ENCODE measurements around the gene WASL.
"Not testable (repeated sequence)": the region's sequence is repeated elsewhere in the genome, so short reads cannot be mapped to it uniquely, and the experiment has no call there.

WASL gene

DNA sequence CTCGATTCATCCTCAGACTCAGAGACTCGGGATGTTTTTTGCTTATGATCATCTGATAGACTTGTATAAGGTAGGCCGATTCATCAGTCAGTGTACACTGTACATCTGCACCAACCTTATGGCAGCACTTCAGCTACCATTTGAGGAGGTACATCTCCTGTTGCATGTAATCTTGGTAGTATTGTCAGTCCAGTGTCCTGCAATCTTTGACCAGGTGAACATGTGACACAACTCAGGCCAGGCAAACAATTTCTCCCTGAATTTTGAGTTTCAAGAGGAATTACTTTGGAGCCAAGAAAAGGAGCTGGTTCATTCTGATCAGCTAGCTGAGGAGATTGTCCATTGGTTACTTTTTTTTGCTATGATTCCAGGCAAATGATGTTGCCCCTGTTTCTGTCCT, 19.7 kb upstream of the WASL start:
- DNase-seq (ENCODE audit: low read depth): no peak

DNA sequence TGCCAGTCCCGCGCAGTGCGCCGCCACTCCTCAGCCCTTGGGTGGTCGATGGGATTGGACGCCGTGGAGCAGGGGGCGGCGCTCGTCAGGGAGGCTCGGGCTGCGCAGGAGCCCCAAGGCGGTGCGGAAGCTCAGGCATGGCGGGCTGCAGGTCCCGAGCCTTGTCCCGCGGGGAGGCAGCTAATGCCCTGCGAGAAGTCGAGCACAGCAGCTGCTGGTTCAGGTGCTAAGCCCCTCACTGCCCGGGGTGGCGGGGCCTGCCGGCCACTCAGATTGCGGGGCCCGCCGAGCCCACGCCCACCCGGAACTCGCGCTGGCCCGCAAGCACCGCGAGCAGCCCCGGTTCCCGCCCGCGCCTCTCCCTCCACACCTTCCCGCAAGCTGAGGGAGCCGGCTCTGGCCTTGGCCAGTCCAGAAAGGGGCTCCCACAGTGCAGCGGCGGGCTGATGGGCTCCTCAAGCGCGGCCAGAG, 14.4 kb upstream of the WASL start:
- DNase-seq (ENCODE audit: low read depth): no peak

DNA sequence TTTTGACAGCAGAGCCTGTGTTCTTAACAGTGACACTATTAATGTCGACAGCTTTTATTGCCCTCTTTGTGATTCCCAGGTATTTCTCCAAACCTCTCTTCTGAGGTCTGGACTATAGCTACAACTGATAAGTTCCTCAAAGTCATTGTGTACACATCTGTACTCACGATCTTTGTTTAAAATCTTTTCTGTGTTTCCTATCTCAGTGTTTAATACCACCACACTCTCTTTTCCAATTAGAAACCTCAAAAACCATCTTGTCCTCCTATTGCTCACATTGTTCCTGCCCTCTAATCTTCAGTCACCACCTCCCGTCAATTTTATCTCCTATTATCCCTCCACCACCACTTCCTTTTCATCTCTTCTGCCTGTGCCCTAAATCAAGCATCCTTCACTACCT, 12.9 kb upstream of the WASL start:
- DNase-seq (ENCODE audit: low read depth): no peak

DNA sequence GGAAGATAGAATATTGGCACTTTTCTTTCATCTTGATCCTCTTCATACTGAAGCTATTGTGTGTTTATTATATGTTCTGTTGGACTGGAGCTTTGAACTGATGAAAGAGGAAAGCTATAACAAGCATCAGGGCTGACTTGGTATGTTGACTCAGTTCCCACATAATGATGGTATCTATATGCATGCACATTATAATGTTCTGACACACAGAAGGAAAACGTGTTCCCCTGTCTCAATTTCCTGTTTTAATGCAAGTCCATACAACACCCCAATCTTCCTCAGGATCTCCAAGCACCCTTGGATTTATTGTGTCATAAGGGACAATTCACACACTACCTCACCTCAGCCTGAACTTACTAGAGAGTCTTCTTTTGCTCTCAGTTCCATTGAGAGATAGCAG, 8.3 kb upstream of the WASL start:
- no peak for DNase-seq (ENCODE audit: low read depth)

DNA sequence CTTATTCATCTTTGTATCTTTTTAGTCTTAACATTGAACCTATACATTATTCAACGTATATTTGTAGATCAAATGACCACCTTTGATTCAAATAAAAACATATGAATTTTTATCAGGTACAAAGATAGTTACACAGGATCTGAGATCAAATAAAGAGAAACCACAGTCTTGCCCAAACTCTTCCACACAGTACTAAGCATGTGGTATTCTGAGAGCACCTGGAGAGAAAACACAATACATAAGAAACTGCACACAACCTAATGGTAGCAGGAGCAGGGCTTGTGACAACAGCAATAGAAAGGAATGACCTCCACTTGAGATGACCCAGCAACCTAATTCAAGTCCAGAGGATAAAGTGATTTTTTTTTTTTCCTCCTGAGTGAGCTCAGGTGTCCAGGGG, 6.5 kb upstream of the WASL start:
- no peak for DNase-seq (ENCODE audit: low read depth)

DNA sequence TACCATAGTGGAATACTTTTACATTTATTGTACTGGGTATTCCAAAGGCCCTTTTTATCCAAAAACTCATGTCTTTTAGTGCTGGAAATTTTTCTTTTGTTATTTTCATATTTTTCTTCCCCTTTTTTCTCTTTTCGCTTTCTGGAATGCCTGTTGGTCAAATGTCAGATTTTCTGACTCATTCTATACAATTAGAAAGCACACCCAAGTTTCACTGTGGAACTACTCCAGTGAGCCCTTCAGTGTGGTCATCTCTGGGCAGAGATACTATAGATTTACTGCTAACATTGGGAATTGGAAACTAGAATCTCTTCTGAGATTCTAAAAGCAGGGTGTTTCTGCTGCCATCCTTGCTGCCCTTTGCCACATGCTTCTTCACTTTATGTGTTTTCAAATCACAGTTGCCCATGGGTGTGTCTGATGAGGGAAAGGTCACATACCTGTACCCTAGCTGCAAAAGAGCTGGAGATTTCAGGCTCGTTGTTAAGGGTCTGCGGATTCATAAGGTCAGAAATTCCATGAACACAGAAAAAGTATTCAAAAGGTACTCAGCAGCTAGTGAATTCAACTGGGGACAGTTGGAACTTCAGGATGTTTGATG, 5.6 kb upstream of the WASL start:
- no peak for DNase-seq (ENCODE audit: low read depth)

DNA sequence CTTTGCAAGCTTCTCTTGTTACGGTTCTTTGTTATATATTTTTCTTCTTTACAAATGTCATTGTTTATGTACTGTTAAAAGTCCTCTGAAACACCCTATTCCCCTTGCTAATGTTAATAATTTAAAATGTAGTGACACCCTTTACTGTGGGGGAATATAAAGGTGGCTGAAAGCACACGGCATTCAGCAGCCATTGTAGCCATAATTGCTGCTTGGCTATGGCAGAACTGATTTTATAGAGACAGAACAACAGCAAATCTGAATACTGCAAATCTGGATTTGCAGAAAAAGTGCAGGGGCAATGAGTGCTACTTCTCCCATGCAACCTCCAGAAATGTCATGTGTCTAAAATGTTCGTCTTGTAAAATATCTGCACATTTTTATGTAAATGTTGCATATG, 3.7 kb upstream of the WASL start:
- no peak for DNase-seq (ENCODE audit: low read depth)

DNA sequence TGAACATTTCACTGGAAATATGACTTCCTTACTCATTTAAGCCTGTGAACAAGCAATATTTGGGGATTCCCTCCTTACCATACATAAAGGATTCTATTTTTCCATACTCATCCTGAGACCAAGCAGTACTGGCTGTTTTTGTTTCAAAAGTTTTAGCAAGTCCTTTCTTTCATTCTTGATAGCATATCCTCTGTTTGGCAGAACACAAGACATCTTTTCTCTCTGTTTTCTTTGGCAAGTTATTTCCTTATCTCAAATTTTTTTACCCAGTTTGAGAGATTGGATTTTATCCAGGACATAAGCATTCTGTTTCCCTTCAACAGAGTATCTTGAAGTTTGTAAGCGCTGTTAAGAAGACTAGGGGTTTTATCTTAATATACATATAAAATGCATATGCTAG, 3.0 kb upstream of the WASL start:
- DNase-seq (ENCODE audit: low read depth): no peak

DNA sequence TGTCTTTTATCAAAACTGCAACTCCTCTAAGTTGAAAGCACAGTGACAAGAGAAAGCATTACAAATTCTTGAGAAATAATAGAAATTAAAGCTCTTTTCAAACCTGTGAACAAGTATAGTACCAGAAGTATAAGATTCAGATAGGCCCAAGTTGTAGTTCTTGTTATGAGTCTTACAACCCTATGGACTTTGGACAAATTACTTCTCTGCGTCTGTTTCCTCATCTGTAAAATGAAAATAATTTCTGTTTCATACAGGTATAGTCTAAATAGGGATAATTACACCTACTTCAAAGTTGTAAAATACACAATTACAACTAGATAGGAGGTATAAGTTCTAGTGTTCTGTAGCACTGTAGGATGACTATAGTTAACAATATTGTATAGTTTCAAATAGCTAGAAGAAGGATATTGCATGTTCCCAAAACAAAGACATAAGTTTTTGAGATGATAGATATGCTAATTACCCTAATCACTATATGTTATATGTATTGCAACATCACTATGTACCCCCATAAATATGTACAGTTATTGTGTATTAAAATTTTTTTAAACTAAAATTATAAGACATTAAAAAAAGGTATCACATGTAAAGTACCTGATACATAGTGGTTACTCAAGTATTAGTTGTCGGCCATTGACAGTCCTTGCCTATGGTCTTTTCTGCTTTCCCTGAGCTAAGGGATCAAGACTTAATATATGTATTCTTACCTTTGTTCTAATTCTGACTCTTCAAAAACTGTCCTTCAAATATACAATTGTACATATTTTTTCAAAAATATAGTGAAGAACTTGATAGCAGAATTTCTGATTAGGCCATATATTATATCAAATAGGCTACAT, 1.8 kb upstream of the WASL start:
- DNase-seq (ENCODE audit: low read depth): no peak

DNA sequence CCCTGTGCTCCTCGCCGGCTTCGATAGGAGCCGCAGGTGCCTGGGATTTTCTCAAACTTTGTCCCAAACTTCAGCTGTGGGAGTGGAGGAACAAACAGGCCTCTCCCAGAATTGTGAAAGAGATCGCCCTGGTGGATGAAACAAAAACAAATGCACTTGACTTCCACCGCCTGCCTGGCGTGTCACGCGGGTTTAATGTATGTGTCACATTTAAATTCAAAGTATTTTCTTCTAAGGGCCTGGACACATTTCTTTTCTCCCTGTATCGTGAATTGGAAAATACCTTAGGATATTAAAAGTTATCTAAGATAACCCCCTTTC, 694 bp upstream of the WASL start:
- DNase-seq (ENCODE audit: low read depth): peak; percentile 12

DNA sequence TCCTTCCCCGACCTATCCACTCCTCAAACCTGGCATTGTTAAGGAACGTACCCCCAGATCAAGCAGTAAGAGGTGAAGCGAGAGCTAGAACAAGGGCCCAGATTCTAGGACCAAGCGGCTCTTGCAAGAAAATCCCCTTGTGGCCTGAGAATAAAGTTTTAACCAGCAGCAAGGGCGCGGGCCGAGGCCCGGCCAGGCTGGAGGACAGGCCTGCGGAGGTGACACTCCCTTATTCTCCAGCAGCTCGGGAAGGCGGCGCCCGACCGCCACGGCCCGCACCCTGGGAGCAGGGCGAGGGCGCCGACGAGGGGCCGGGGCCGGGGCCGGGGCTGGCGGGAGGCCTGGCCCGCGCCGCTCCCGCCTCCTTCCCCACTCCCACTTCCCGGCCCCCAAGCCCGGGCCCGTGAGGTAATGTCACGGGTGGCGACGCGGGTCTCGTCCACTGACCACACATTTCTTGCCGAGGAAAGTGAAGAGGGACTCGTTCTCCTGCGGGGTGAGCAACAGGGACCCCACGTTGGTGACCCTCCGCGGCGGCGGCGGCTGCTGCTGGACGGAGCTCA, 551 bp downstream of the WASL start:
- DNase-seq (ENCODE audit: low read depth): no peak

DNA sequence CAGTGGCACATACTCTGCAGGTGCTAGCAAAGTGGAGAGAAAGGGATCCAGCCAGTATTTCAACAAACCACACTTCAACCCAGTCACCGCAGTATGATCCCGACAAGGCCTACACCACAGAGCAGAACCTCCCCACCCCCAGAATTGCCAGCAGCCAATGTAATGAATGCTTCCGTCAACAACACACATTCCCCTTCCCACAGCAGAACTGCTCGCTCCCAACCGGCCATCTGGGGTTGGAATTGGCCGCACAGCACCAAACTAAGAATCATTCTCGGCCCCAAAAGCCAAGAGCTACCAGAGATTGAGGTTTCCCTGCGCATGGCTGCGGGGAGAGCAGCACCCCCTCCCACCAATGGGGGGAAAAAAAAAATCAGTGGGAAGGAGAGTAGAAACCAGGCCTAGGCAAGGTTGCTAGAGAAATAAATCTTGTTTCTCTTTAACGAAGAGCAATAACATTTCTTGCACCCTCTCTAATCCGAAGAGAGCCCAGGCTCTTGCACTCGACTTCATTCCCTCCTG, 1.1 kb downstream of the WASL start:
- DNase-seq (ENCODE audit: low read depth): peak; percentile 4

DNA sequence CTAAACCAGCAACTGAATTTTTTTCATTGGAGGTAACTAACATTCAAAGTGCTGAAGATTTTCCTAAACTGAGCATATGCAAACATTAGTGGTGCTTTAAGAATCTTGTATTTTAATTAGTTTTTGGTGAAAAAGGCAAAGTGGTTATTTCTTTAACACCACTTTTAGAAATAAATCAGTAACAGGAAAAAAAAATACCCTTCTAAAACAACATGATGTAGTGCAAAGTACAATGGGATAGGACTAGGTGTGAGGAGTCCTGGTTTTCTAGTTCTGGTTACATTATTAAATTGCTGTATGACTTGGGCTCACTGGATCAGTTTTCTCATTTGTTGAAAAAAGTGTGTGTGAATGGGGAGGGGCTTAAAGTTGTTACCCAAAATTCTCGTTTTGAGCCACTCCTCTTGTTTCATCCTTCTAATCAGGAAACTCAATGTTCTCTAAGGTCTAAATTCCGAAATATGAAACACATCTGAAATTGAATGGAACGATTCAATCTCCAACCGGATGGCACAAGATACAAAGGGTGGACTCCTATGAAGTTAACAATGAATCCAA, 1.8 kb downstream of the WASL start:
- no peak for DNase-seq (ENCODE audit: low read depth)

DNA sequence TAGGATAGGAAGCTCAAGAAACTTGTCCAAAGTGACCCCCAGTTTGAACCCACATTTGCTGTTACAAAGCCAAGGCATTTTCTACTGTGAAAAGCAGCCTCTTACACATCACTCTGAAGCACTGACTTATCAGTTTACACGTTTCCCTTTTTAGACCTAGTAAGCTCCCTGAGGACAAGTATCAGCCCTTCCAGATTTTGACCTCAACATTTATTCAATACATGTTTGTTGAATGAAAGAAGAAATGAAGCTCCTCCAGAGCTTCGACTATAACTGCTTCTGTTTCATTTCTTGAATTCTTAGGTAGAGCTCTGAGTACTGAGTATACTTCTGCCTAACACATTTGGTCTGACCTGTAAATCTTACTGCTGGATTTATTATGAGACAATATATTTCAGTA, 2.7 kb downstream of the WASL start:
- DNase-seq (ENCODE audit: low read depth): no peak

DNA sequence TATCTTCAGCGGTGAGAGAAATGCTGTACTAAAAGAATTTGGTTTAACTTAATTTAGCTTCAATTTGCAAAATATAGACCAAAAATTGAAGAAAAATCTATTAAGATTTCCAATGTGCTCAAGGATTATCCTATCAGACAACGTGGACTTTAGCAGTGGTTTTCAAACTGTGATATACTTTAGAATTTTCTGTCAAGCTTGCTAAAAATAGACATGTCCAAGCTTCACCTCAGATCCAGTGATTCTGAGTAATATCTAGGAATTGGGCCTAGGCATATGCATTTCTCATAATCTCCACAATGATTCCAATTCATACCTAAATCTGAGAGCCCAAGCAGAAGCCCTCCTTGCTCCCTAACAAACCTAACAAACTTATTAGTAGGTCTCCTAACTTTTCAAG, 3.4 kb downstream of the WASL start:
- DNase-seq (ENCODE audit: low read depth): no peak

DNA sequence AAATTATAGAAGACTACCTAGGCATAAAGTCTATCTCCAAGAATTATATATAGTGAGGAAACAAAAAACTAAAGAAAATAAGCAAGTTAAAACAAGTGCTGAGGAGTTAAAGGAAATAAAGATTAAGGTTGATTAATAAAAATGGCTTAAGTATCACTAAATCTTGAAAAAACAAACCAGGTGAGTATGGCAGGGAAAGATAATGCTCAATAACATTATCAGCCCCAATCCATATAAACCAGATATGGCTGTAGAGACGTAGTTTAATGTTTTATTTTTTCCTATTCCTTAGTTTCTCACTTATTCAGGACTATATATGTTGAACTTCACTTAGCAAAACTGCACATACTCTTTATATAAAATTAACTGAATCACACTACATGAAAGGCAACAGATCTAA, 4.4 kb downstream of the WASL start:
- no peak for DNase-seq (ENCODE audit: low read depth)

DNA sequence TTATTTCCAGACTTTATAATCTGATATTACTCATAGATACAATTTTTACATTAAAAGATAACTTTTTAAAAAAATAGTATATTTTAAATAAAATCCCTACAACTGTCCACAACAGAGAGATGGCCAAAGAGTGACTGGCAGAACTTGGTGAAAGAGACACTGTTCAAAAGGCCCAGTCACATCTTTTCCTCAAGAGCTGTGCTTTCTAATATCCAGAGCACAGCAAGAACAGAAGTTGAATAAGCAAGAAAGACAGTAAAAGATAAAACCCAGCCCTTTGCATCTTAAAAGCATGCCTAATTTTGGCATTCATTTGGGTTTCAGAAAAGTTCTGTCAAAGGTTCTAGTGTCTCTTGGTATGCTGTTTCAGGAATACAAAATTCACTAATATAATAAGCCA, 6.9 kb downstream of the WASL start:
- no peak for DNase-seq (ENCODE audit: low read depth)

DNA sequence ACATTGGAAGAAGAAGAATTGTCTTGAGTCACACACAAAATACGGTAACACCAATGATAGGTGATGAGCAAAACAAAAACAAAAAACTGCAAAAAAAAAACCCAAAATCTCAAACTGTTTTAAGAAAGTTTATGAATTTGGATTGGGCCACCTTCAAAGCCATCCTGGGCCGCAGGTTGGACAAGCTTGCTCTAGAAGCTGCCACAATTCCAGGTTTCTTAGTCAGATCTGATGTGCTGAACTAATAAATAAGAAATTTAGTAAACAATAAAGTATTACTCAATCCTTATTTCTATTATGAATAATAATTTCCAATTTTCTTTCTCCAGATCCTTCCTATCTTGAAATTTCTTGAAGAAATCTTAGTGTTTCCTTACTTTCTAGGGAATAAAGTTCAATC, 10.0 kb downstream of the WASL start:
- no peak for DNase-seq (ENCODE audit: low read depth)

DNA sequence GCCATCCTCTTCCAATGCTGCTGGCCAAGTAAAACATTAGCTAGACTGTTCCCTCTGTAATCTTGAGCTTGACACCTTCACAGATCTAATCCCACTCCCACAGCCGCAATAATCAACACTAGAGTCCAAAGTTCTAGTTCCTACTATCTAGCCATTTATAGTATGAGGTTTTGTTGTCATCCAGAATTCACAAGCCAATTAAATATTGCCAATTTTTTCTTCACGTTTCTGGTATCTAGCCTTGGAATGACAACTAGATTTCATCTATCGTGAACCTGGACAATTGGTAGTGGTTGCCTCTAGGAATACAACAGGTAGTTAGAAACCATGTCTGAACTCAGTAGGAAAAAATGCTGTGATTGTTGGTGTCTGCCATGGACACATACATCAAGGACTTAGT, 10.4 kb downstream of the WASL start:
- DNase-seq (ENCODE audit: low read depth): no peak

DNA sequence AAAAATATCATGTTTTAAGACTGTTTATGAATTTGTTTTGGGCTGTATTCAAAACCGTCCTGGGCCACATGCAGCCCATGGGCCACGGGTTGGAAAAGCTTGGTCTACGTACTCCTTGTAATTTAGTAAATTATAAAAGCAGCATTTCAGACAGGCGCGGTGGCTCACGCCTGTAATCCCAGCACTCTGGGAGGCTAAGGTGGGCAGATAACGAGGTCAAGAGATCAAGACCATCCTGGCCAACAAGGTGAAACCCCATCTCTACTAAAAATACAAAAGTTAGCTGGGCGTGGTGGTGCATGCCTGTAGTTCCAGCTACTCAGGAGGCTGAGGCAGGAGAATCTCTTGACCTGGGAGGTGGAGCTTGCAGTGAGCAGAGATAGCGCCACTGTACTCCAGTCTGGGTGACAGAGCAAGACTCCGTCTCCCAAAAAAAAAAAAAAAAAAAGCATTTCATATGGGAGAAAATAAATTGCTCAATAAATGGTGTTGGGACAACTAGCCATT, 11.6 kb downstream of the WASL start:
- DNase-seq (ENCODE audit: low read depth): not testable (repeated sequence)

DNA sequence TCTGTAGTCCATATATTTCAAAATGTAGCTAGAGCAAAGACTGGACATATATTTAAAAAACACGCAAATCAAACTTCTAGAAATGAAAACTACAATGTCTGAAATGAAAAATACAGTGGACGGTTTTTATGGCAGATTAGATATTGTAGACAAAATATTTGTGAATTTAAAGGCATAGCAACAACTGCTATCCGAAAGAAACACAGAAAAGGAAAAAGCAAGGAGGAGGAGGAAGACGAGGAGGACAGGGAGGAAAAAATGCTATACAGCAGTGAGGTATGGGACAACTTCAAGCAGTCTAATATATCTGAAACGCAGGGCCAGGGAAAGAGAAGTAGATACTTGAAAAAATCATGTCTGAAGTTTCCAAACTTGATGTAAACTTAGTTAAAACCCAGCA, 13.3 kb downstream of the WASL start:
- DNase-seq (ENCODE audit: low read depth): no peak

DNA sequence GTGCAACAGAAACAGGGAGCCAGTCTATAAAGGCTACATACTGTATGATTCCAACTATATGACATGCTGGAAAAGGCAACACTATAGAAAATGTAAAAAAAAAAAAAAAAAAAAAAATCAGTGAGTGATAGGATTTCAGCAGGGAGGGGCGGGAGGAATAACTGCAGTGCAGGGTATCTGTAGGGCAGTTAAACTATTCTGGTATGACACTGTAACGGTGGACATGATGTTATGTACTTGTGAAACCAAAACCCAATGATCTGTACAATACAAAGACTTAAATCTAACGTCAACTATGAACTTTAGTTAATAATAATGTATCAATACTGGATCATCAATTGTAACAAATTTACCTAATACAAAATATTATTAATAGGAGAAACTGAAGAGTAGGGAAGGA, 14.3 kb downstream of the WASL start:
- DNase-seq (ENCODE audit: low read depth): no peak
